ENCODE data around the gene BCL2L13. TPM values are rescaled to one million over a fixed set of nuclear protein-coding genes. Genes with fewer than 3 reads are reported as not detected.

Gene BCL2L13
- total RNA-seq, 1 experiment from 2014 or later, result 56.9 TPM

GRCh38 chr22:17726928-17727897, 88.7 kb downstream of the BCL2L13 start:
- H4K20me1 ChIP-seq (ENCODE audit: insufficient read depth, low read depth, low read length), result no peaks in the 10 kb centered on the region
- H3K4me3 ChIP-seq (ENCODE audit: low read length), result no peak overlapping the region
- H3K27ac ChIP-seq (ENCODE audit: low read length), result no peak overlapping the region
- peaks cover 2% of the 10 kb centered on the region; the same call in 1 of the 2 replicates for H3K36me3 ChIP-seq (ENCODE audit: insufficient read depth, low read length)
- no peaks in the 10 kb centered on the region for H3K9me3 ChIP-seq (ENCODE audit: low read length)
- no peak overlapping the region for H2AFZ ChIP-seq (ENCODE audit: low read length)
- H3K4me1 ChIP-seq (ENCODE audit: low read length), result no peaks in the 10 kb centered on the region
- no peak for DNase-seq
- H3K9me2 ChIP-seq (replicated peaks; ENCODE audit: insufficient read depth, low read length), result no peaks in the 10 kb centered on the region
- no peak overlapping the region for H3K4me2 ChIP-seq (ENCODE audit: low read depth, low read length, poor library complexity, severe bottlenecking)
- no peaks in the 10 kb centered on the region for H3K27me3 ChIP-seq (ENCODE audit: low read length)
- H3K79me2 ChIP-seq (ENCODE audit: low read length), result 0 out of 2 replicates have a peak, but pooled peaks cover 5% of the 10 kb centered on the region
- no peak overlapping the region for H3K9ac ChIP-seq (ENCODE audit: low read length)

- no peaks in the 10 kb centered on the region for H3K79me2 ChIP-seq (ENCODE audit: low read length)
- peaks cover 2% of the 10 kb centered on the region; the same call in 1 of the 2 replicates for H3K36me3 ChIP-seq (ENCODE audit: insufficient read depth, low read length)
- no peak overlapping the region for H3K4me2 ChIP-seq (ENCODE audit: low read depth, low read length, poor library complexity, severe bottlenecking)
- H3K9me2 ChIP-seq (replicated peaks; ENCODE audit: insufficient read depth, low read length), result no peaks in the 10 kb centered on the region
- H3K27me3 ChIP-seq (ENCODE audit: low read length), result no peaks in the 10 kb centered on the region
- no peaks in the 10 kb centered on the region for H3K4me1 ChIP-seq (ENCODE audit: low read length)
- no peak overlapping the region for H3K9ac ChIP-seq (ENCODE audit: low read length)
- no peak overlapping the region for H3K27ac ChIP-seq (ENCODE audit: low read length)
- no peak for DNase-seq
- H3K9me3 ChIP-seq (ENCODE audit: low read length), result no peaks in the 10 kb centered on the region
- H2AFZ ChIP-seq (ENCODE audit: low read length), result no peak overlapping the region
- H4K20me1 ChIP-seq (ENCODE audit: insufficient read depth, low read depth, low read length), result no peaks in the 10 kb centered on the region
- H3K4me3 ChIP-seq (ENCODE audit: low read length), result no peak overlapping the region
These were observed 90.2 kb downstream of the BCL2L13 start for GRCh38 chr22:17728786-17729185.

- Histone ChIP-seq H3K9ac (ENCODE audit: low read length) (no peak overlapping the region), H4K20me1 (ENCODE audit: insufficient read depth, low read depth, low read length) (no peaks in the 10 kb centered on the region), H3K36me3 (ENCODE audit: insufficient read depth, low read length) (peaks cover 8% of the 10 kb centered on the region; the same call in 1 of the 2 replicates)
These were observed 91.0 kb downstream of the BCL2L13 start for GRCh38 chr22:17729561-17729960.

GRCh38 chr22:17732251-17732854, 93.8 kb downstream of the BCL2L13 start:
- DNase-seq, result no peak
- H3K9me3 ChIP-seq (ENCODE audit: low read length), result no peaks in the 10 kb centered on the region
- no peaks in the 10 kb centered on the region for H3K27me3 ChIP-seq (ENCODE audit: low read length)
- no peaks in the 10 kb centered on the region for H3K4me1 ChIP-seq (ENCODE audit: low read length)
- no peak overlapping the region for H2AFZ ChIP-seq (ENCODE audit: low read length)
- H3K4me2 ChIP-seq (ENCODE audit: low read depth, low read length, poor library complexity, severe bottlenecking), result no peak overlapping the region
- no peak overlapping the region for H3K9ac ChIP-seq (ENCODE audit: low read length)
- no peaks in the 10 kb centered on the region for H4K20me1 ChIP-seq (ENCODE audit: insufficient read depth, low read depth, low read length)
- H3K36me3 ChIP-seq (ENCODE audit: insufficient read depth, low read length), result peaks cover 13% of the 10 kb centered on the region; the same call in 1 of the 2 replicates
- no peak overlapping the region for H3K4me3 ChIP-seq (ENCODE audit: low read length)
- H3K79me2 ChIP-seq (ENCODE audit: low read length), result no peaks in the 10 kb centered on the region
- H3K9me2 ChIP-seq (replicated peaks; ENCODE audit: insufficient read depth, low read length), result no peaks in the 10 kb centered on the region
- H3K27ac ChIP-seq (ENCODE audit: low read length), result no peak overlapping the region

More at GRCh38 chr22:17729561-17729960, 91.0 kb downstream of the BCL2L13 start:
- no peak overlapping the region for H3K4me3 ChIP-seq (ENCODE audit: low read length)
- no peaks in the 10 kb centered on the region for H3K4me1 ChIP-seq (ENCODE audit: low read length)
- DNase-seq, result no peak
- H3K4me2 ChIP-seq (ENCODE audit: low read depth, low read length, poor library complexity, severe bottlenecking), result no peak overlapping the region
- no peaks in the 10 kb centered on the region for H3K9me3 ChIP-seq (ENCODE audit: low read length)
- H3K79me2 ChIP-seq (ENCODE audit: low read length), result no peaks in the 10 kb centered on the region
- no peak overlapping the region for H3K27ac ChIP-seq (ENCODE audit: low read length)
- no peaks in the 10 kb centered on the region for H3K9me2 ChIP-seq (replicated peaks; ENCODE audit: insufficient read depth, low read length)
- H2AFZ ChIP-seq (ENCODE audit: low read length), result no peak overlapping the region
- H3K27me3 ChIP-seq (ENCODE audit: low read length), result no peaks in the 10 kb centered on the region

GRCh38 chr22:17733466-17733865, 94.9 kb downstream of the BCL2L13 start:
- H3K4me1 ChIP-seq (ENCODE audit: low read length), result no peaks in the 10 kb centered on the region
- peaks cover 10% of the 10 kb centered on the region; the same call in 1 of the 2 replicates for H3K36me3 ChIP-seq (ENCODE audit: insufficient read depth, low read length)
- no peak overlapping the region for H3K4me2 ChIP-seq (ENCODE audit: low read depth, low read length, poor library complexity, severe bottlenecking)
- H3K4me3 ChIP-seq (ENCODE audit: low read length), result no peak overlapping the region
- H3K9me2 ChIP-seq (replicated peaks; ENCODE audit: insufficient read depth, low read length), result no peaks in the 10 kb centered on the region
- H4K20me1 ChIP-seq (ENCODE audit: insufficient read depth, low read depth, low read length), result no peaks in the 10 kb centered on the region
- H3K9ac ChIP-seq (ENCODE audit: low read length), result no peak overlapping the region
- H3K27ac ChIP-seq (ENCODE audit: low read length), result no peak overlapping the region
- H3K27me3 ChIP-seq (ENCODE audit: low read length), result no peaks in the 10 kb centered on the region
- no peak for DNase-seq
- no peaks in the 10 kb centered on the region for H3K9me3 ChIP-seq (ENCODE audit: low read length)
- no peaks in the 10 kb centered on the region for H3K79me2 ChIP-seq (ENCODE audit: low read length)
- H2AFZ ChIP-seq (ENCODE audit: low read length), result no peak overlapping the region

- no peaks in the 10 kb centered on the region for H3K9me3 ChIP-seq (ENCODE audit: low read length)
- no peak for DNase-seq
- H3K9ac ChIP-seq (ENCODE audit: low read length), result no peak overlapping the region
- no peak overlapping the region for H3K4me2 ChIP-seq (ENCODE audit: low read depth, low read length, poor library complexity, severe bottlenecking)
- H3K4me1 ChIP-seq (ENCODE audit: low read length), result no peaks in the 10 kb centered on the region
- H4K20me1 ChIP-seq (ENCODE audit: insufficient read depth, low read depth, low read length), result no peaks in the 10 kb centered on the region
- no peak overlapping the region for H3K4me3 ChIP-seq (ENCODE audit: low read length)
- no peaks in the 10 kb centered on the region for H3K27me3 ChIP-seq (ENCODE audit: low read length)
- no peak overlapping the region for H3K27ac ChIP-seq (ENCODE audit: low read length)
- H2AFZ ChIP-seq (ENCODE audit: low read length), result no peak overlapping the region
- no peaks in the 10 kb centered on the region for H3K9me2 ChIP-seq (replicated peaks; ENCODE audit: insufficient read depth, low read length)
- no peaks in the 10 kb centered on the region for H3K79me2 ChIP-seq (ENCODE audit: low read length)
- H3K36me3 ChIP-seq (ENCODE audit: insufficient read depth, low read length), result peaks cover 10% of the 10 kb centered on the region; the same call in 1 of the 2 replicates
These were observed 95.6 kb downstream of the BCL2L13 start for GRCh38 chr22:17734187-17734586.

GRCh38 chr22:17738386-17739128, 100.0 kb downstream of the BCL2L13 start:
- Histone ChIP-seq H3K79me2 (ENCODE audit: low read length) (peaks cover 18% of the 10 kb centered on the region), H3K4me2 (ENCODE audit: low read depth, low read length, poor library complexity, severe bottlenecking) (no peak overlapping the region), H2AFZ (ENCODE audit: low read length) (no peak overlapping the region), H3K9ac (ENCODE audit: low read length) (no peak overlapping the region), H3K27ac (ENCODE audit: low read length) (no peak overlapping the region), H3K9me3 (ENCODE audit: low read length) (no peaks in the 10 kb centered on the region), H3K27me3 (ENCODE audit: low read length) (no peaks in the 10 kb centered on the region), H4K20me1 (ENCODE audit: insufficient read depth, low read depth, low read length) (peaks cover 5% of the 10 kb centered on the region; the same call in 1 of the 2 replicates), H3K4me1 (ENCODE audit: low read length) (no peaks in the 10 kb centered on the region), H3K36me3 (ENCODE audit: insufficient read depth, low read length) (peaks cover 10% of the 10 kb centered on the region; the same call in 1 of the 2 replicates), H3K9me2 (replicated peaks; ENCODE audit: insufficient read depth, low read length) (no peaks in the 10 kb centered on the region), H3K4me3 (ENCODE audit: low read length) (no peak overlapping the region)
- DNase-seq, result no peak

All from Karpas-422 (cell line).